Astrocyte (in vitro differentiated cells and primary cell): ENCODE results near the gene PLCL1. TPM values are rescaled to one million over a fixed set of nuclear protein-coding genes. Genes with fewer than 3 reads are reported as not detected.

Source experiments
- DNase-seq: peaks from one replicate; pipeline ENCODE4 v3.0.0-alpha.2; 2010; ENCODE audit warnings: low read depth
- FAIRE-seq: peaks from 2 replicates; lab custom pipeline; 2011; peaks lifted over from hg19 to GRCh38; lab: Jason Lieb, UNC
- H2AFZ ChIP-seq: 2 replicates; pipeline ENCODE4 v1.6.0; 2012; ENCODE audit warnings: low read depth, low read length, inconsistent platforms
- H3K27ac ChIP-seq: 2 replicates; pipeline ENCODE4 v1.5.1; 2011; ENCODE audit warnings: low read depth, low read length, inconsistent platforms
- H3K27me3 ChIP-seq: 2 replicates; pipeline ENCODE4 v1.6.0; 2011; ENCODE audit warnings: low read length, inconsistent platforms; ENCODE audit not compliant: insufficient read depth
- H3K36me3 ChIP-seq: 2 replicates; pipeline ENCODE4 v1.5.1; 2011; ENCODE audit warnings: low read length, inconsistent platforms; ENCODE audit not compliant: insufficient read depth
- H3K4me1 ChIP-seq: 2 replicates; pipeline ENCODE4 v1.5.1; 2011; ENCODE audit warnings: low read length, inconsistent platforms; ENCODE audit not compliant: insufficient read depth
- H3K4me2 ChIP-seq: 2 replicates; pipeline ENCODE4 v1.6.0; 2012; ENCODE audit warnings: low read length, inconsistent platforms
- H3K4me3 ChIP-seq: 2 replicates; pipeline ENCODE4 v1.5.1; 2011; ENCODE audit warnings: low read depth, mild to moderate bottlenecking, low read length, inconsistent platforms; ENCODE audit not compliant: insufficient read depth
- H3K79me2 ChIP-seq: 2 replicates; pipeline ENCODE4 v1.6.0; 2012; ENCODE audit warnings: mild to moderate bottlenecking, low read length, inconsistent platforms; ENCODE audit not compliant: insufficient read depth
- H3K9ac ChIP-seq: 2 replicates; pipeline ENCODE4 v1.6.0; 2012; ENCODE audit warnings: mild to moderate bottlenecking, low read length, inconsistent platforms
- H3K9me3 ChIP-seq: 2 replicates; pipeline ENCODE4 v1.5.1; 2012; ENCODE audit warnings: low read depth, mild to moderate bottlenecking, low read length, inconsistent platforms; ENCODE audit not compliant: insufficient read depth
- H4K20me1 ChIP-seq: 2 replicates; pipeline ENCODE4 v1.6.0; 2012; ENCODE audit warnings: low read length, inconsistent platforms; ENCODE audit not compliant: insufficient read depth
- H3K27ac Mint-ChIP-seq: one replicate; pipeline ENCODE4 v1.8.0; 2021; ENCODE audit warnings: mild to moderate bottlenecking, mixed read lengths; ENCODE audit not compliant: unreplicated experiment
- H3K27me3 Mint-ChIP-seq: one replicate; pipeline ENCODE4 v1.8.0; 2021; ENCODE audit warnings: low read depth, mixed read lengths; ENCODE audit not compliant: unreplicated experiment
- H3K36me3 Mint-ChIP-seq: one replicate; pipeline ENCODE4 v1.8.0; 2021; ENCODE audit warnings: low read depth, mixed read lengths; ENCODE audit not compliant: unreplicated experiment
- H3K4me1 Mint-ChIP-seq: one replicate; pipeline ENCODE4 v1.8.0; 2021; ENCODE audit warnings: low read depth, mixed read lengths; ENCODE audit not compliant: unreplicated experiment
- H3K4me3 Mint-ChIP-seq: one replicate; pipeline ENCODE4 v1.8.0; 2021; ENCODE audit warnings: mild to moderate bottlenecking, moderate library complexity, mixed read lengths; ENCODE audit not compliant: unreplicated experiment
- H3K9me3 Mint-ChIP-seq: one replicate; pipeline ENCODE4 v1.8.0; 2021; ENCODE audit warnings: mild to moderate bottlenecking, mixed read lengths; ENCODE audit not compliant: unreplicated experiment
- EZH2 ChIP-seq: IDR thresholded peaks from 2 replicates; pipeline ENCODE4 v1.6.1; 2012; ENCODE audit warnings: mild to moderate bottlenecking, low read length, inconsistent platforms; ENCODE audit not compliant: insufficient read depth
- total RNA-seq: library from RNA; stranded (reverse); gene quantifications from 2 replicates; pipeline ENCODE4 v1.2.1, GENCODE V29; 2021
- TF ChIP-seq, protein P1 (sequence below): IDR thresholded peaks from 2 replicates; pipeline ENCODE4 v1.5.1; 2011; ENCODE audit warnings: low read depth, mild to moderate bottlenecking, inconsistent platforms, low read length, moderate library complexity; ENCODE audit not compliant: insufficient read depth

PLCL1 gene
- total RNA-seq, 1 donor from 2014 or later, result 0.84 TPM

DNA sequence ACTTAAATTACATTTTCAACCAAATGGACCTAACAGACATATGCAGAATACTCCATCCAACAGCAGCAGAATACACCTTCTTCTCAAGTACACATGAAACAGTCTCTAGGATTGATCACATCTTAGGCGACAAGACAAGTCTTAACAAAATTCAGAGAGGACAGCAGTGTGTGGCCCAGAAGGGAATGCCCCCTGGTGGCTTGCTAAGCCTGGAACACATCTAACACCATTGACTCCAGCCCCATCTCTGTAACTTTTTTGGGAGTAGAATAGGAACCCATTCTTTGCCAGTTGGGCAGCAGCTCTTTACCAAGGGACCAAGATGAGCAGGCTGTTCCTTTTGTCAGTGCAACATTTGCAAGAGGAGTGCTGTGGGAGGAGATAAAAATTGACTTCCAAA is 249.9 kb downstream of the PLCL1 start:
- H3K9me3 ChIP-seq, result no peaks in the 10 kb centered on the region
- H3K27ac ChIP-seq, result no peak overlapping the region
- TF ChIP-seq, protein P1, sequence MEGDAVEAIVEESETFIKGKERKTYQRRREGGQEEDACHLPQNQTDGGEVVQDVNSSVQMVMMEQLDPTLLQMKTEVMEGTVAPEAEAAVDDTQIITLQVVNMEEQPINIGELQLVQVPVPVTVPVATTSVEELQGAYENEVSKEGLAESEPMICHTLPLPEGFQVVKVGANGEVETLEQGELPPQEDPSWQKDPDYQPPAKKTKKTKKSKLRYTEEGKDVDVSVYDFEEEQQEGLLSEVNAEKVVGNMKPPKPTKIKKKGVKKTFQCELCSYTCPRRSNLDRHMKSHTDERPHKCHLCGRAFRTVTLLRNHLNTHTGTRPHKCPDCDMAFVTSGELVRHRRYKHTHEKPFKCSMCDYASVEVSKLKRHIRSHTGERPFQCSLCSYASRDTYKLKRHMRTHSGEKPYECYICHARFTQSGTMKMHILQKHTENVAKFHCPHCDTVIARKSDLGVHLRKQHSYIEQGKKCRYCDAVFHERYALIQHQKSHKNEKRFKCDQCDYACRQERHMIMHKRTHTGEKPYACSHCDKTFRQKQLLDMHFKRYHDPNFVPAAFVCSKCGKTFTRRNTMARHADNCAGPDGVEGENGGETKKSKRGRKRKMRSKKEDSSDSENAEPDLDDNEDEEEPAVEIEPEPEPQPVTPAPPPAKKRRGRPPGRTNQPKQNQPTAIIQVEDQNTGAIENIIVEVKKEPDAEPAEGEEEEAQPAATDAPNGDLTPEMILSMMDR, result peak; percentile 36
- TF ChIP-seq EZH2, result no peak
- Mint-ChIP-seq H3K27ac (no peak overlapping the region), H3K27me3 (peaks cover 8% of the 10 kb centered on the region), H3K4me3 (no peak overlapping the region), H3K4me1 (no peaks in the 10 kb centered on the region), H3K36me3 (no peaks in the 10 kb centered on the region), H3K9me3 (no peaks in the 10 kb centered on the region)
- H3K4me3 ChIP-seq, result no peak overlapping the region
- FAIRE-seq (no peak), DNase-seq (peak; percentile 8)
- H4K20me1 ChIP-seq, result no peaks in the 10 kb centered on the region
- no peak overlapping the region for H2AFZ ChIP-seq
- no peak overlapping the region for H3K4me2 ChIP-seq
- no peak overlapping the region for H3K9ac ChIP-seq
- no peaks in the 10 kb centered on the region for H3K4me1 ChIP-seq
- H3K27me3 ChIP-seq, result no peaks in the 10 kb centered on the region
- H3K79me2 ChIP-seq, result no peaks in the 10 kb centered on the region
- no peaks in the 10 kb centered on the region for H3K36me3 ChIP-seq

DNA sequence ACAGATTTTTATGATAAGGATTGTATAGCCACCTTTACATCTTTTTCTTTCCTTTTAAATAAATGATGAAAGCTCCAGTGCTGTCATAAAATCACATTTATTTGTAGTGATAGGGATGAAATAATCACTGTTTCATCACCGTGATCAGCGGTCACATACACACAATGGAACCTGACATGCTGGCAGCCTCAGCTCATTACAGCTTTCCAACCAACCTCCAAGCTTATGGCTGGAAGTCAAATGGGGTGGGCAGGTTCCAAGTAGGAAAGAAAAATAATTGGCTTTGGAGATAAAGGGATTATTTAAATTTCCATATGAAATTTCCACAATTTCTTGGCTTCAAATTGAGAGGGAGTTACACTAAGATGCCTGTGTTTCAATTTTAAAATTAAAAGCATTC is 251.3 kb downstream of the PLCL1 start:
- H3K9me3 Mint-ChIP-seq, result no peaks in the 10 kb centered on the region
- Histone ChIP-seq H4K20me1 (no peaks in the 10 kb centered on the region), H3K4me1 (no peaks in the 10 kb centered on the region), H3K9me3 (no peaks in the 10 kb centered on the region), H3K4me2 (no peak overlapping the region), H2AFZ (no peak overlapping the region), H3K4me3 (no peak overlapping the region), H3K36me3 (no peaks in the 10 kb centered on the region), H3K27ac (no peak overlapping the region), H3K9ac (no peak overlapping the region), H3K27me3 (no peaks in the 10 kb centered on the region), H3K79me2 (no peaks in the 10 kb centered on the region)
- FAIRE-seq, result no peak
- peaks cover 6% of the 10 kb centered on the region for H3K27me3 Mint-ChIP-seq
- no peak overlapping the region for H3K27ac Mint-ChIP-seq
- H3K36me3 Mint-ChIP-seq, result no peaks in the 10 kb centered on the region
- no peak for DNase-seq
- H3K4me3 Mint-ChIP-seq, result no peak overlapping the region
- TF ChIP-seq, protein P1, result no peak
- no peak for TF ChIP-seq EZH2
- no peaks in the 10 kb centered on the region for H3K4me1 Mint-ChIP-seq

DNA sequence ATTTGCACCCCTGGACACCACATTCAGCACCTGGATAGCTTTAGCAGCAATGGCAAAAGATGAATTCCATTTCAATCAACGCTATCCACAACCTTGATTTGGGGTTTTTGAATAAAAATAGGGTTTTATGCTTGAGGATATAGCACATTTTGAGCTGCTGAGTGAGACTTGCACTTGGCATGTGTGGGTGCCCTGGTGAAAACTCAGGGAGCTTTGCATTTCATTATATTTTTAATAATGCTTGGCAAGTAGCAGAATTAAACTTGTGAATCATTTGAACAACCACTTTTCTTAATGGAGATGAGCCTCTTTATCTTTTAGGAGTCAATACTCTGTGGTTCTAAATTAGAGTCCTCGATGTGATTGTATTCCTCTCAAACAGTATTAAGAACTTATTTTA is 252.4 kb downstream of the PLCL1 start:
- Histone ChIP-seq H3K79me2 (no peaks in the 10 kb centered on the region), H3K27me3 (no peaks in the 10 kb centered on the region), H3K9ac (no peak overlapping the region), H3K9me3 (no peaks in the 10 kb centered on the region), H2AFZ (no peak overlapping the region), H3K27ac (no peak overlapping the region), H3K36me3 (no peaks in the 10 kb centered on the region), H4K20me1 (no peaks in the 10 kb centered on the region), H3K4me3 (no peak overlapping the region), H3K4me1 (no peaks in the 10 kb centered on the region), H3K4me2 (no peak overlapping the region)
- no peak for DNase-seq
- TF ChIP-seq, protein P1, result no peak
- no peak for TF ChIP-seq EZH2
- Mint-ChIP-seq H3K36me3 (no peaks in the 10 kb centered on the region), H3K4me3 (no peak overlapping the region), H3K27ac (no peak overlapping the region), H3K27me3 (peaks cover 6% of the 10 kb centered on the region), H3K9me3 (no peaks in the 10 kb centered on the region), H3K4me1 (no peaks in the 10 kb centered on the region)
- FAIRE-seq, result no peak
